HG02798 (cell line): ENCODE data around the gene NANOS2.

Experiments
- ATAC-seq: cut with Tn5 transposase; IDR thresholded peaks from one replicate; pipeline ENCODE4 v1.9.1; 2021; ENCODE audit warnings: mild to moderate bottlenecking; ENCODE audit not compliant: unreplicated experiment, poor library complexity

NANOS2 gene

DNA sequence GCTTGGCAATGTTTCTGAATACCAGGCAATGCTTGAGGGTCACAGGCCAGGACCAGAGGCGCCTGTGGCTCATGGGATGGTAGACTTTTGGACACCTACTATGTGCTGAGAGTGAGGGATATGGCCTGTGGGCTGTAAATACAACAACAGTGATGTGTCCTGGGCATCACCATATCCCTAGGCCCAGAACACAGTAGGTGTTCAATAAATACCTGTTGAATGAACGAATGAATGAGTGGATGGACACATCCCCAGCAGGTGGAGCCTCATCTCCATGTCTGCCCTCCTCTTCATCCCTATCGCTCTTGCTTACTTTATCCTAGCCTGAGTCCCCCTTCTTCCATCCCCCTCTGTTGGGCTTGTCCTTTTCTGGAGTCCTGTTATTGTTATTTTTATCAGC is 16.5 kb upstream of the NANOS2 start:
- no peak for ATAC-seq

DNA sequence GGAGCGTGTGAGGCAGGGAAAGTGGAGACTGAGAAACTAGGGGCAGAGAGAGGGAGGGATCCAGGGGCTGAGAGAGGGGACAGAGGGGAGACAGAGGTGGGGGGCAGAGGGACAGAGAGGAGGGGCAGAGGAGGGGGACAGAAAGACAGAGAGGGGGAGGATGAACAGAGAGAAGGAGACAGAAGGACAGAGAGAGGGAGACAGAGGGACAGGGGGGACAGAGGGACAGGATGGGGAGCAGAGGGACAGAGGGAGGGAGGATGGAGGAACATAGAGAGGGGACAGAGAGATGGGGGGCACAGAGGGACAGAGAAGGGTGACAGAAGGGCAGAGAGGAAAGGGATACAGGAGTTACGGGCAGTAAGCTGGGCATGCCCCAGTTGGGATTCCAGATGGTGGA is 14.7 kb upstream of the NANOS2 start:
- no peak for ATAC-seq

DNA sequence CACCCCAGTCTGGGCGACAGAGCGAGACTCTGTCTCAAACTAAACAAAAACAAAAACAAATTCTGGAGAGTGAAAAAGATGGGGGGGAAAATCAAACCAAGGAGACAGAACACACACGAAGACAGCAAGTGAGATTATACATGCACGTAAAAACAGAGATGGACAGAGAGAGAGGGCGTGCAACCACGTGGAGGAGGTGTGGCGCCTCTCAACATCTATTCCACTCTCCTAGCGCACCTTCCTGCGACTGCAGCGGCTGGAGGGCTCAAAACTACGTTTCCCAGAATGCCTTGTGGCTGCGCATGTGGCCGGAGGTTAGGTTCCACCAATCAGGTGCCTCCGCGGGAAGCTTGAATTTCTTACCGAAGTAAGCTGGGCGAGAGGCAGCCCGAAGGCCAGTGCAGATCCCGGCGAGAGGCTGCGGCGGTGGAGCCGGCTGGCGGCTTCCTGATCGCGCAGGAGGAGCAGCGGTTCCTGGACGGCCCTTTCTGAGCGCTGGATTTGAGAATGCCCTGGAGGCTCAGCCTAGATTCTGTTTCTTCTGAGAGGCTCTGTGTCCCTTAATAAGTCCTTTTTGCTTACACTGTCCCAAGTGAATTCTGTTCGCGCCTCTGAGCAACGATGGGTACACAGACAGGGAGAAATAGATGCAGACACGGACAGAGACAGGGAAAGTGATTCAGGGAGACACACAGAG is 13.1 kb upstream of the NANOS2 start:
- ATAC-seq: peak; percentile 72

DNA sequence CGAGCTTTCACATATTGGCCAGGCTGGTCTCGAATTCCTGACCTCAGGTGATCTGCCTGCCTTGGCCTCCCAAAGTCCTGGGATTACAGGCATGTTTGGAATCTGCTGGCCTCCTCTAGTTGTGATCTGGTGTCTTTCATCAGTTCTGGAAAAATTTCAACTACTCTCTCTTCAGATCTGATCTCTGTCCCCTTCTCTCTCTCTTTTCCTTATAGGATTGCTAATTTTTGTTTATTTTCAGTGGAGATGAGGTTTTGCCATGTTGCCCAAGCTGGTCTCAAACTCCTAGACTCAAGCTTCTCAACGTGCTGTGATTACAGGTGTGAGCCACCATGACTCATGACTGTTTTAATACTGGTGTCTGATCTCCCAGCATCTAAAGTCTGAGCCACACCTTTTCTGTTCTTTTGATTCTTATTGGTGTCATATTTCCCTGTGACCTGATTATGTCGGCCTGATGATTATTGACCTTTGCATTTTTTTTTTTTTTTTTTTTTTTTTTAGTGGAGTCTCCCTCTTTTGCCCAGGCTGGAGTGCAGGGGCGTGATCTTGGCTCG is 10.4 kb upstream of the NANOS2 start:
- ATAC-seq: no peak

DNA sequence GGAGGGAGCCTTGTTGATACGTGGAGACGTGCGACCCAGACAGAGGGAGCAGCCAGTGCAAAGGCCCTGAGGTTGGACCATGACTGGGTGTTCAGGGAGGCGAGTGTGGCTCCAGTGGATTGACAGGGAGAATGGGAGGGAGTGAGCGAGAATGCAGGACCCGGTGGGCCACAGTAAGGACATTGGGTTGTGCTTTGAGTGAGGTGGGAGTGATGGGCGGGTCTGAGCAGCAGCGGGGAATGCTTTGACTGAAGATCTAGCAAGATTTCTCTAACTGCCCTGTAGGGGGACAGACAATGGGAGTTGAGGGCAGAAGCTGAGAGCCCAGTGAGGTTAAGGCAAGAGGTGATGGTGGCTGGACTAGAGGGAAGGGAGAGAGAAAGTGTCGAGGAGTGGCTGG is 7.7 kb upstream of the NANOS2 start:
- ATAC-seq: no peak

DNA sequence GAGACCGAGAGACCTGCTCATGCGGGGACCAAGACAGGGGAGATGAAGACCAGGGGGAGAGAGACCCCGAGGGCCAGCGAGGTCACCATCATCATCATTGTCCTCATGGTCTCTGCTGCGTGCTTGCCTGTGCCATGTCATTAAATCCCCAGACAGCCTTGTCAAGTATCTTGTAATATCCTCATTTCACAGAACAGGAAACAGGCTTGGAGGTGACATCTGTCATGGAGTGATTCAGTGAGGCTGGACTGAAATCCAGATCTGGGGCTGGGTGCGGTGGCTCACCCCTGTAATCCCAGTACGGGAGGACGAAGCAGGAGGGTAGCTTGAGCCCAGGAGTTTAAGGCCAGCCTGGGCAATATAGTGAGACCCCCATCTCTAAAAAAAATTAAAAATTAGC is 5.9 kb upstream of the NANOS2 start:
- no peak for ATAC-seq

DNA sequence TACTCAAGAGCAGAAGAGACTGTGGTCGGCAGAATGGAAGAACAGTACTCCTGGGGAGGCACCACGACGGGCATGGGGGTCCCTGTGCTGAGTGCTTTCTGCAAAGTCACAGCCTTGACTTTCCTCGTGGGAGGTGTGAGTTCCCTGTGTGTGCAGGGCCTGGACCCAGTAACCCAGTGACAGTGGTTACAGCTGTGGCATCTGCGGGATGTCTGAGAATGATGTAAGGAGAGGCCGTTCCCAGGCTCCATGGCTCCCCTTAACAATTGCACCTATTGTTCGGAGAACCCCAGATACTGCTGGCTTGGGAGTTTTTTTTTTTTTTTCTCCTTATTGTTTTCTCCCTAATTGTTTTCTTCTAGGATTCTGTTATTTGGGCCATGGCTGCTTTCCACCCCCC is 5.1 kb upstream of the NANOS2 start:
- no peak for ATAC-seq

DNA sequence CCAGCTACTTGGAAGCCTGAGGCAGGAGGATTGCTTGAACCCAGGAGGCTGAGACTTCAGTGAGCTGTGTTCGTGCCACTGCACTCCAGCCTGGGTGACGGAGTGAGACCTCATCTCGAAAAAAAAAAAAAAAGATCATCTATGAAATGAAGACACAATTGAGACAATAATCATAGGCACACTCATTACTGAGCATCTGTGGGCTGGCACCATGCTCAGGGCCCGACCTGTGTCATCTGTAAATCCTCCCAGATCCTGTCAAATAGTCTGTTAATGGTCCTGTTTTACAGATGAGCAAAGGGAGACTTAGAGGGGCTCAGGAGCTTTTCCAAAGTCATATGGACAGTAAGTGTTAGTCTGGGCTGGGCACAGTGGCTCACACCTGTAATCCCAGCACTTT is 4.1 kb upstream of the NANOS2 start:
- ATAC-seq: no peak

DNA sequence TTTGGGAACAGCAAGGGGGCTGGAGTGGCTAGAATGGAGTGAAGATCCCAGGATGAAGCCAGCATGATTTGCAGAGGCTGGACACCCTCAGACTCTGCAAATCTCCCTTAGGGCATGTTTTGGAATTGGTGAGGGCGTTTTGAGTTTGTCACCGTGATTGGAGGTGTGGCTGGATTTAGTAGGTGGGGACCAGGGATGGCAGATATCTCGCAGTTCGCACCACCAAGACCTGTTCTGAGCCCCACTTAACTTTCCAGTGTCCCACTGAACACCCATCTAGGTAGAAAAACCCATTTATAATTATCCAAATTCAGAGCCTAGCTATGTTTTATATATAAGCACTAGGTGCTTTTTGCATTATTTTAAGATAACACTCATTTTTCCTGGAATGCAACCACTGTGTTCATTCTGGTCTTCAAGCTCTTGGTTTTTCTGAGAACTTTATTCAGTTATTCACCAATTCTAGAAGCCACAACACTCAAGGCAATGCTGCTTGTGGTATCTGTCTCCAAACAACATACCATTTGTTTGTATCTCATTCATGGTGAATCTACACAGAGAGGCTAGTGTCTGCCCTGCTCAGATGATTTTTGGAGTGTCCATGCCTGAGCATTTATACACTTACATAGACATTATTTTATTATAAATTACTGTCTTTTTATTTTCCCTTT is 3.0 kb upstream of the NANOS2 start:
- ATAC-seq: no peak

DNA sequence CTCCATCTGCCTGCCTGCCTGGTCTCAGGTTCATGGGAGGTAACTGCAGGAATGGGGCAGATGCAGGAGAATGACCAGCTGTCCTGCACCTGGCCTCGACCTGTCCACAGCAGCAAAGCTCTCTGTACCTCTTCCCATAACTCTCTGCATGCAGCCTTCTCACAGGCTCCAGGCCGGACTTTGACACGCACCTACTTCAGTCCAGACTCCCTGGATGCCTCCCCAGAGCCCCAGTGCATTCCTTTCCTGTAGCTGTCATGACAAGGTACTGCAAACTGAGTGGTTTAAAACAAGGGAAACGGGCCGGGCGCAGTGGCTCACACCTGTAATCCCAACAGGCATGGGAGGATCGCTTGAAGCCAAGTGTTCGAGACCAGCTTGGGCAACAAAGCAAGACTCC is 3.3 kb downstream of the NANOS2 start:
- no peak for ATAC-seq

DNA sequence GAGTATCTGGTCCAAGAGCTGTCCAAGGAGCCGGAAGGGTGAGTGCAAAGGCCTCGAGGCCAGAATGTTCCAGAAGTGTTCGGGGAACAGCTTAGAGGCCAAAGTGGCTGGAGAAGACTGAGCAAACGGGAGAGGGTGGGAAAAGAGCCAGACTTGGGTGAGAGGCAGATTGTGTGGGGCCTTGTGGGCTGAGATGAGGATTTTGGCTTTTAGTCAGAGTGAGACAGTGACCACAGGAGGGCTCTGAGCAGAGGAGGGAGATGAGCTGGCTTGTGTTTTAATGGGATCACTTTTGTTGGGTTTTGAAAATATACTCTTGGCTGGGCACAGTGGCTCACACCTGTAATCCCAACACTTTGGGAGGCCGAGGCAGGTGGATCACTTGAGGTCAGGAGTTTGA is 5.6 kb downstream of the NANOS2 start:
- ATAC-seq: no peak

DNA sequence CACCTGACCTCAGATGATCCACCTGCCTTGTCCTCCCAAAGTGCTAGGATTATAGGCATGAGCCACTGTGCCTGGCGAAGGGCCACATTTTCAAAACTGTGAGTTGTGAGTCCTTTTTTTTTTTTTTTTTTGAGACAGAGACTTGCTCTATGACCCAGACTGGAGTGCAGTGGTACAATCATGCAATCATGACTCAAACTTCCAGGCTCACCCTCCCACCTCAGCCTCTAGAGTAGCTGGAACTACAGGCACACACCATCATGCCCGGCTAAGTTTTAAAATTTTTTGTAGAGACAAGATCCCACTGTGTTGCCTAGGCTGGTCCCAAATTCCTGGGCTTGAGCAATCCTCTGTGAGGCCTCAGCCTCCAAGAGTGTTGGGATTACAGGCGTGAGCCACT is 8.4 kb downstream of the NANOS2 start:
- ATAC-seq: no peak

DNA sequence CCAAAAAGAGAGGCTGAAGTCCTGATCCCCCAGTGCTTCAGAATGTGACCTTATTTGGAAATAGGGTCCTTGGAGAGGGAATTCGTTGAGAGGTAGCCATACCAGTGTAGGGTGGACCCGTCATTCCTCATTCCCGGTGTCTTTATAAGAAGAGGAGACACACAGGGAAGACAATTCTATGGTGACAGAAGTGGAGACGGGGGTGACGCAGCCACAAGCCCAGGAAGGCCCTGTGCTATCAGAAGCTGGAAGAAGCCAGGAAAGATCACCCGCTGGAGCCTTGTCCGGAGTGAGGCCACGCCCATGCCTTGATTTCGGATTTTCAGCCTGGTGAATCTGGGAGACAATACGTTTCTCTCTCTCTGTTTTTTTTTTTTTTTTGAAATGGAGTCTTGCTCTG is 9.6 kb downstream of the NANOS2 start:
- ATAC-seq: no peak

DNA sequence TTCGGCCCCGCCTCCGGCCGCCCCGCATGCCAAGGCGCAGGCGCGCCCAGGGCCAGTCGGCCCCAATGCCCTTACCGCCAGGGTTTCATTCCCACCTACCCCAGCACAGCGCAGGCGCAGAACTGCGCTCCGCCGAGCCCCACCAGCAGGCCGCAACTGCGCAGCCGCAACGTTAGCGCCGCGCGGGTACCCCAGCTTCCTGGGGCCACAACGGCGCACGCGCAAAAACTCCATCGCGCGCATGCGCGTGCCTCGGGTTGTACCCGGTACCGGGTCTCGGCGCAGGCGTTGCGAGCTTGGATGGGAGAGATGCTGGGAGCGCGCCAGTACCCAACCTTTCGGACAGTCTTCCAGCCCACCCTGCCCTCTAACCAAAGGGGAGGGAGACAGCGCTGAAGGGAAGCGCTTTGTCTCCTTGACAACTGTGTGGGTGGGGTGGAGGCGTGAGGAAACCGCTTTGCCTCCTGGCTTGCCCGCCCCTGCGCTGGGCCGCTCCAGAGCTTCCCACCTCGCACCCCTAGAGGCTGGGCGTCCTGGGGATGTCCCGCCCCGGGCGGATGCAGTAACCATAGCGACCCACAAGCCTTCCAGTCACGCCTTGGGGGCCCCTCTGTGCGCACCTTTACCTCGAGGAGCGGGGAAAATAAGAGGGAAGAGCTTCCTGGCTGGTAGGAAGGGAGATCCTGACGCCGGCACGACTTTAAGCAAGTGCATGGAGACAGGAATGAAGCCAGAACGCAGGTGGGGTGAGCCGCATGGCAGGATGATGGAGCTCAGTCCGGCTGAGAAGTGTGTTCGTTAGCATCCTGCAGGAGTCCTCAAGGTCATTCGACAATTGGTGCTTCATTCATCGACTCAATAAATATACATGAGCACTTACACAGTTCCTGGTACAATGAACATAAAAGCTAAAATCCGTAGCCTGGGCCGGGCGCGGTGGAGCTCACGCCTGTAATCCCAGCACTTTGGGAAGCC is 11.6 kb downstream of the NANOS2 start:
- peak; percentile 93 for ATAC-seq

DNA sequence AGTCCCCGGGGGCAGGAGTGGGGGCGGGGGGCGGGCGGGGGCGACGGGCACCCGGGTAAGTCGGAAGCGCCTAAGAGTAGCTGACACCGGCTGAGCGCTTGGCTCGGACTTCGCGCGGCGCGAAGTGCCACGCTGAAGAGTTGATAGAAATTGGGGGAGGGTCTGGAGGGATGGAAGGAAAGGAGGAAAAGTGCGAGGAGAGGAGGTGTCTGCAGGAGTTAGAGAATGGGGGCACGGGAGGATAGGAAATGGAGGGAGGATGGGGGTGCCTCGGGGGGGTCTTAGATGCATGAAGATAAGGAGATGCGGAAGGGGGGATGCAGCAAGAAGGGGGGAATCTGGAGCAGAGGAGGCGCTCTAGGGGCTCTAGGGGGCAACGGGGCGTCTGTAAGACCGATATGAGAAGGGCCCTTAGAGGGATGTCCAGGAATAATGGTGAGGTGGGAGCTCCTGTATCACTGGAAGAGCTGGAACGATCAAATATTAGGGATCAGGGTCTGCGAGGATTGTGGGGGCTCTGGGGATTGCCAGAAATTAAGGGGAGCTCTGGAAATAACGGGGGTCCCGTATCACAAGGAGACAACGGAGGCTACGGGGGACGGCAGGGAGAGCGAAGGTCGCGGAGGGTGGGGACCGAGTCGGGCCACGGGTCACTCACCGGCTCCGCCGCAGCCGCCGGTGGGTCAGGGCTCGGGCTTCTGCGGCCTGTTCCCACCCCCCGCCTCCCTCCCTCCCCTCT is 12.5 kb downstream of the NANOS2 start, which contains the start of gene MYPOP:
Gene MYPOP (minus strand): TSS at position 702 of the 739 bp plus-strand sequence. CDS start 840 bp downstream, outside the sequence.
- ATAC-seq: no peak

DNA sequence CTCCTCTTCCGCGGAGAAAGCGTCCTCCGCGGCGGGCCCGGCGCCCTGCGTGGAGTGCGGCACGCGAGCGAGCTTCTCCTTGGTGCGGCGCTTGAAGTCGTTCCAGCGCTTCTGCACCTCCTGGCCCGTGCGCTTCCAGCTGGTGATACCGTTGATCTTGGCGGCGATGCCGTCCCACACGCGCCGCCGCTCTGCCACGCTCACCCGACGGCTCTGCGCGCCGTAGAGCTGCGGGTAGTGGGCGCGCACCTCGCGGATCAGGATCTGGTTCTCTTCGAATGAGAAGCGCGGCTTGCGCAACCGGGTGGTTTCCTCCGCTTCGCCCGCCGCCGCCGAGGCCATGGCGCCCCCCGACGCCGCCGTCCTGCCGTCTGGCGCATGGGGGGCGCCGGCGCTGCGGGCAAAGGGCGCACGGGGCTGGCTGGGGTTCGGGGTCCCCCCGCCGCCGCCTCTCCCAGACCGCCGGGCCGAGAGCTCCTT is 13.1 kb downstream of the NANOS2 start:
- ATAC-seq: no peak

DNA sequence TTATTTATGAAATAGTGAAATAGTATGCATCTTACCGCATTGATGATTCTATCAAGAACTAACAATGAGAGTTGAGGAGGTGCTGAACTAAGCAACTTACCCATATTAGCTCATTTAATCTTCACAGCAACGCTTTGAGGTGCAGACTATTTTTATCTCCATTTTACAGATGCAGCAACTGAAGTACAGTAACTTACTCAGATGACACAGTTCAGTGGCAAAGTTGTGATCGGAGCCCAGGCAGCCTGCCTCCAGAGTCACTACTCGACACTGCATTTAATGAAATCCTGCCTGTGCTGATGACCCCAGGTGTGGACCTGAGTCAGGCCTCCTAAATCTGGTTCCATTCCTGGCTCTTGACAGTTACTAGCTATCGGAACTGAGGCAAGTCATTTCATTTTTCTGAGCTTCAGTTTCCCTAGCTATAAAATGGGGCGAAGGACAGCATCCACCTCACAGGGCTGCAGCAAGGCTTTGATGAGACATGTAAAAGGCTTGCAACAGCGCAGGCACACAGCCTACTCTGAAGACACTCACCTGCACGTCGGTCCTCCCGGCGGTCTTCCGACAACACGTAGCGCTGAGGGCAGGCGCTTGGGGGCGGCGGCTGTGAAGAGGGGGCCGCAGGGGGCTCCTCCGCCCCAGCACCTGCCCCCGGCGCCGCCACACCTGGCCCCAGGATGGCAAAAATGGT is 13.7 kb downstream of the NANOS2 start:
- no peak for ATAC-seq

DNA sequence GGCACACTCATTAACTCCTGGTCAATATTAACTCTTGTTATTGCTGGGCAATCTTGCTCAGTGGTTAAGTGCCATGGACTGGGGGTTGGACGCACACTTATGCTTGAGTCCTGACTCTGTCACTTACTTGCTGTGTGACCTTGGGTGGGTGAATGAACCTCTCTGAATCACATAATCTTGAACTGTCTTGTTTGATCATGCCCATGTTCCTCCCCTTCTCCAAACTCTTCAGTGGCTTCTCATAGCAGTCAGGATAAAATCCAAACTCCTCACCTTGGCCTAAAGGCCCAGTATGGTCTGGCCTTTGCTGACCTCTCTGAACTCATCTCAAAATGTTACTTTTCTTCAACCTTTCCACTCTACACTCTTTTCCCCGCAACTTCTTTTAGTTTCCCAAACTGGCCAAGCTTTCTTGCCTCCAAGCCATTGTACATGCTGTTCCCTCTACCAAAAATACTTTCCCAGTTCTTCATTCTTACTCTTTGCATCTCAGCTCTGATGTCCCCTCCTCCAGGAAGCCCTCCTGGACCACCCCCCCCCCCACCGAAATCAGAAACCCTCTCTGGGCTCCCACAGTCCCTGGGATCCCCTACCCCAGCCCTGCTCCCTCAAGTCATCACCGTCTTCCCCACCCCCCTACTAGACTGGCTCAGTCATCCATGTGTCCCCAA is 14.5 kb downstream of the NANOS2 start:
- no peak for ATAC-seq

DNA sequence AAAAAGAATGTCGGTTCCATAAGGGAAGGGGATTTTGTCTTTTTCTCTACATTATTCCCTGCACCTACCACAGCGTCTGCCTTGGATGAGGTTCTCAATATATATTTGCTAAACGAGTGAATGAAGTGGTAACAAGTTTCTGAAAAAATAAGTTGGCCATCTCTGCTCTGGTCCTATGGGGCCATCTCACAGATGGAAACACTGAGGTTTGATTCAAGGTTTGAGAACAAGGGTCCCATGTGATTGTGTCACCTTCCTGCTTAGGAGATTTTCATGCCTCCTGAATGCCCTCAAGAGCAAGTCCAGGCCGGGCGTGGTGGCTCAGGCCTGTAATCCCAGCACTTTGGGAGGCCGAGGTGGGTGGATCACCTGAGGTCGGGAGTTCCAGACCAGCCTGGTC is 15.3 kb downstream of the NANOS2 start:
- ATAC-seq: no peak
